Effector memory CD4-positive, alpha-beta T cell (primary cell): Measurements from ENCODE around the gene AQR.
"Not testable (repeated sequence)": the region's sequence is repeated elsewhere in the genome, so short reads cannot be mapped to it uniquely, and the experiment has no call there.

Experiments
- DNase-seq, 3 donors: peaks; one replicate each; pipeline ENCODE4 v3.0.0-alpha.2; 2020
- H3K27ac ChIP-seq: 2 replicates; pipeline ENCODE4 v1.7.0; 2013; ENCODE audit warnings: mild to moderate bottlenecking, low read length, moderate library complexity; ENCODE audit not compliant: insufficient read depth, poor library complexity, severe bottlenecking
- H3K27me3 ChIP-seq: replicated peaks from 2 replicates; pipeline ENCODE4 v1.7.0; 2013; ENCODE audit warnings: mild to moderate bottlenecking, low read length; ENCODE audit not compliant: insufficient read depth, control insufficient read depth, poor library complexity, severe bottlenecking
- H3K36me3 ChIP-seq: 2 replicates; pipeline ENCODE4 v1.7.0; 2013; ENCODE audit warnings: mild to moderate bottlenecking, low read length, moderate library complexity; ENCODE audit not compliant: control insufficient read depth, insufficient read depth
- H3K4me1 ChIP-seq: 2 replicates; pipeline ENCODE4 v1.7.0; 2013; ENCODE audit warnings: low read length, mild to moderate bottlenecking; ENCODE audit not compliant: control insufficient read depth, insufficient read depth, poor library complexity, severe bottlenecking
- H3K4me3 ChIP-seq: 2 replicates; pipeline ENCODE4 v1.7.0; 2013; ENCODE audit warnings: low read length, low read depth, mild to moderate bottlenecking; ENCODE audit not compliant: insufficient read depth, poor library complexity, severe bottlenecking
- H3K9me3 ChIP-seq: 2 replicates; pipeline ENCODE4 v1.7.0; 2013; ENCODE audit warnings: mild to moderate bottlenecking, low read length, moderate library complexity; ENCODE audit not compliant: control insufficient read depth

The AQR gene

GRCh38 chr15:34812868-34813365 lies 156.6 kb downstream of the AQR start:
- not testable (repeated sequence) for H3K27me3 ChIP-seq, DNase-seq, H3K4me3 ChIP-seq, H3K27ac ChIP-seq, H3K4me1 ChIP-seq, H3K9me3 ChIP-seq, H3K36me3 ChIP-seq

GRCh38 chr15:34812369-34812768 lies 157.2 kb downstream of the AQR start:
- Histone ChIP-seq H3K4me1 (no peaks in the 10 kb centered on the region), H3K36me3 (no peaks in the 10 kb centered on the region), H3K4me3 (no peak overlapping the region), H3K27me3 (no peaks in the 10 kb centered on the region), H3K9me3 (no peaks in the 10 kb centered on the region), H3K27ac (no peak overlapping the region)
- no peak for DNase-seq

- no peaks in the 10 kb centered on the region for H3K9me3 ChIP-seq
- H3K36me3 ChIP-seq: no peaks in the 10 kb centered on the region
- H3K27me3 ChIP-seq: no peaks in the 10 kb centered on the region
- H3K27ac ChIP-seq: no peak overlapping the region
- no peaks in the 10 kb centered on the region for H3K4me1 ChIP-seq
- H3K4me3 ChIP-seq: no peak overlapping the region
- no peak for DNase-seq
These were observed 159.0 kb downstream of the AQR start for GRCh38 chr15:34810443-34811129.

- no peak for DNase-seq
- no peaks in the 10 kb centered on the region for H3K9me3 ChIP-seq
- no peak overlapping the region for H3K4me3 ChIP-seq
- no peaks in the 10 kb centered on the region for H3K27me3 ChIP-seq
- no peak overlapping the region for H3K27ac ChIP-seq
- no peaks in the 10 kb centered on the region for H3K4me1 ChIP-seq
- H3K36me3 ChIP-seq: no peaks in the 10 kb centered on the region
These were observed 160.4 kb downstream of the AQR start for GRCh38 chr15:34809186-34809585.

GRCh38 chr15:34808016-34808415 lies 161.5 kb downstream of the AQR start:
- no peak for DNase-seq
- no peaks in the 10 kb centered on the region for H3K9me3 ChIP-seq
- no peaks in the 10 kb centered on the region for H3K36me3 ChIP-seq
- H3K4me3 ChIP-seq: no peak overlapping the region
- no peaks in the 10 kb centered on the region for H3K4me1 ChIP-seq
- no peaks in the 10 kb centered on the region for H3K27me3 ChIP-seq
- H3K27ac ChIP-seq: no peak overlapping the region

- not testable (repeated sequence) for H3K36me3 ChIP-seq, DNase-seq, H3K27me3 ChIP-seq, H3K27ac ChIP-seq, H3K4me3 ChIP-seq, H3K9me3 ChIP-seq, H3K4me1 ChIP-seq
These were observed 162.3 kb downstream of the AQR start for GRCh38 chr15:34807241-34807640.

GRCh38 chr15:34804776-34805175 lies 164.8 kb downstream of the AQR start:
- no peaks in the 10 kb centered on the region for H3K4me1 ChIP-seq
- no peaks in the 10 kb centered on the region for H3K9me3 ChIP-seq
- DNase-seq: no peak
- no peaks in the 10 kb centered on the region for H3K27me3 ChIP-seq
- no peak overlapping the region for H3K4me3 ChIP-seq
- H3K36me3 ChIP-seq: no peaks in the 10 kb centered on the region
- no peak overlapping the region for H3K27ac ChIP-seq

- no peak for DNase-seq
- Histone ChIP-seq H3K9me3 (no peaks in the 10 kb centered on the region), H3K36me3 (no peaks in the 10 kb centered on the region), H3K27me3 (no peaks in the 10 kb centered on the region), H3K4me1 (no peaks in the 10 kb centered on the region), H3K27ac (no peak overlapping the region), H3K4me3 (no peak overlapping the region)
These were observed 165.4 kb downstream of the AQR start for GRCh38 chr15:34804113-34804512.

- no peak overlapping the region for H3K4me3 ChIP-seq
- H3K4me1 ChIP-seq: no peaks in the 10 kb centered on the region
- H3K27ac ChIP-seq: no peak overlapping the region
- H3K9me3 ChIP-seq: no peaks in the 10 kb centered on the region
- no peak for DNase-seq
- H3K36me3 ChIP-seq: no peaks in the 10 kb centered on the region
- no peaks in the 10 kb centered on the region for H3K27me3 ChIP-seq
These were observed 166.5 kb downstream of the AQR start for GRCh38 chr15:34802803-34803750.

- Histone ChIP-seq H3K36me3 (no peaks in the 10 kb centered on the region), H3K27ac (no peak overlapping the region), H3K4me3 (no peak overlapping the region), H3K4me1 (no peaks in the 10 kb centered on the region), H3K27me3 (no peaks in the 10 kb centered on the region), H3K9me3 (no peaks in the 10 kb centered on the region)
- no peak for DNase-seq
These were observed 167.2 kb downstream of the AQR start for GRCh38 chr15:34802371-34802770.
